GM10266 (cell line): ENCODE results near the gene APBB1IP.
"Not testable (repeated sequence)": the region's sequence is repeated elsewhere in the genome, so short reads cannot be mapped to it uniquely, and the experiment has no call there.

Experiments used
- DNase-seq: peaks from one replicate; pipeline ENCODE4 v3.0.0; 2012; ENCODE audit errors: extremely low spot score
- CTCF ChIP-seq: IDR thresholded peaks from 2 replicates; pipeline ENCODE4 v1.5.1; 2012; ENCODE audit warnings: mild to moderate bottlenecking, low read depth; ENCODE audit not compliant: control insufficient read depth, insufficient read depth; ENCODE audit errors: missing control alignments

The APBB1IP gene

DNA sequence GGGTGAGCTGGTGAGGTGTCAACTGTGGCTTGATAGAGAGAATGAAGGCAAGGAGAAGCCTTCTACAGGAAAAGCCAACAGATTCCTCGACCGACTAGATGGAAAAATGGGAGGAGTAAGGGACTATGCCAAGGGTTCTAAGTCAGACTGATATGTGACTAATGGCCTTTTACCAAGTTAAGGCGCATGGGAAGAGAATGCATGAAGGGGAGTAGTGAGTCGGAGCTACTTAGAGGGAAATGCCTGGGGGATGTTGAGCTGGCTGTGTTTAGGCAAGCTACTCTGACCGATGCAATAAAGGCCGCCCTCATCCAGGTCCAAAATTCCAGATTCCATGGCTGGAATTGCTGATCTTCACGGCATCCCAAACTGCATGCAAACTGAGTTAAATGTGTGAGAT, 48.2 kb downstream of the APBB1IP start:
- DNase-seq = no peak
- TF ChIP-seq CTCF = no peak

DNA sequence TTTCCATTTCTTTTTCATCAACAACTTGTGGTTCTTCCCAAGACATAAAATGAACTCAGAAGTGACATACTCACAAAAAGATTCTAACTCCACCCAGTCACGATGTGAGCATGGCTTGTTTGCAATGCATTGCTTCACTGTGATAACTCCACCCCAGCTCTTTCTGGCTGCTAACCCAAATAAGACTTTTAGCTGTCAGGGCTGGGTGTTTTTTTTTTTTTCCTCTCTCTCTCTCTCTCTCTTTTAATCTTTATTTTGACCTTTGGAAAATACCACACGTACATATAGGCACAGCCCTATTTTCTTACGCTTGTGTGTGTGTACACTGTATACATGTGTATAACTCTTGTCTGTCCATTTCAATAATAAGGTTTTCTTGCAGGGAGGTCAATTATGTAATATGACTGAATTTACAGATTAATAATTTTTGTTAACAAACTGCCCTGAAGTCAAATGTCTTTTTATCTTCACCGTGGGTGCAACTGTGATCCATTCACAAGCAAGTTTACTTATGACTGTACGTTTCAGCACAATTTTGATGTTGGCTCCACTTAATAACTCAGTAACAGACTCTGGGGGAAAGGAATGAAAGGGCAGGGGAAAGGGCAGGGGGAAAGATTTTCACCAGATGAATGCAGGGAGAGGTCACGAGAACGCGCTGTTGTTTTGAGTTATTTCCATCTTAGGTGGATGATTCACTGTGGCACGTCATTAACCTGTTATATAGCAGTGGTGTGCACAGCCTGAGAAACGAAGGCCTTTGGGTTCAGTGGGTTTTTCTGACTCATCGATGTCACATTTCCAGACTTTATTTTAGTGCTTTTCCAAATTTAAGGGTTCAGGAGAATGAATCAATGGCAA, 49.1 kb downstream of the APBB1IP start:
- peak; percentile 46 for DNase-seq
- no peak for TF ChIP-seq CTCF

DNA sequence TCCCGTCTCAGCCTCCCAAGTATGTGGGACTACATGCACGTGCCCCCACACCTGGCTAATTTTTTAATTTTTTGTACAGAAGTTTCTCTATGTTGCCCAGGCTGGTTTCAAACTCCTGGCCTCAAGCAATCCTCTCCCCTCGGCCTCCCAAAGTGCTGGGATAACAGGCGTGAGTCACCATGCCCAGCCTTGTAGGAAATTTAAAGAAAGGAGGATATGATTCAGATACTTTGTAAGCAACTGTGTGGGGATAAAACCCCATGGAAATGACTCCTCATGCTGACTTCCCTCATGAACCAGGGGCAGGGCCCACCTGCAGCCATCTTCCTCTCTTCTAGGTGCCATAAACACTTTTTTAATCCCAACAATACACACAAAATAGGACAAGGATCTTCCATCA, 50.2 kb downstream of the APBB1IP start:
- no peak for TF ChIP-seq CTCF
- DNase-seq = no peak

GRCh38 chr10:26489081-26489480, 50.9 kb downstream of the APBB1IP start:
- TF ChIP-seq CTCF = no peak
- no peak for DNase-seq

- not testable (repeated sequence) for DNase-seq
These were observed 52.2 kb downstream of the APBB1IP start for GRCh38 chr10:26490367-26490766.

DNA sequence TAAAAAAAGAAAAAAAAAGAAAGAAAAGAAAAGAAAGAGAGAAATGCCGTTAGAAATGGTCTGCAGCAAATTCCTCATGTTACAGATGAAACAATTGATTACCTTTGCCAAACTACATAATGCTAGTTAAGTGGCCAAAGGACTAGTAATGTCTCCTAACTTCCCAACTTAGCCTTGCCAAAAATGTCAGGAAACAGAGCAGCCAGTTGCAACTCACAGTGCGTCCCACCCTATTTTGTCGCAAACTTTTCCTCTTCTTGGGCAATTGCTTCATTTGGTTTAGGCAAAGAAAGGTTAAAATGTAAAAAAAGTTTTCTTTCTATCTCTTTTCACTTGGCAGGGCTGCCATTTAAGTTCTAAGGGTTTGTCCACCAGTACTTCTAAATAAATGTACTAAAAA, 53.1 kb downstream of the APBB1IP start:
- no peak for DNase-seq
- no peak for TF ChIP-seq CTCF

- DNase-seq = no peak
These were observed 53.8 kb downstream of the APBB1IP start for GRCh38 chr10:26491934-26492333.

GRCh38 chr10:26492725-26493124, 54.6 kb downstream of the APBB1IP start:
- DNase-seq = not testable (repeated sequence)

More at GRCh38 chr10:26491934-26492333, 53.8 kb downstream of the APBB1IP start:
- TF ChIP-seq CTCF = no peak
